CD4-positive, alpha-beta memory T cell (primary cell): ENCODE results near the gene CDKAL1. TPM values are rescaled to one million over a fixed set of nuclear protein-coding genes. Genes with fewer than 3 reads are reported as not detected.

Experiments
- CTCF ChIA-PET: fragments of 350-600 bp; sonication (Branson Sonifier 250); formaldehyde crosslinking; loops from one replicate; lab custom pipeline; 2021; ENCODE audit warnings: inconsistent platforms; ENCODE audit not compliant: partially characterized antibody; lab: Charles Lee
- POLR2A ChIA-PET: fragments of 350-600 bp; sonication (Branson Sonifier 250); formaldehyde crosslinking; loops from one replicate; lab custom pipeline; 2021; ENCODE audit not compliant: partially characterized antibody; lab: Charles Lee
- DNase-seq, 5 donors: peaks; one replicate each; pipeline versions ENCODE4 v3.0.0 to v3.0.0-alpha.2; 2020 to 2022; ENCODE audit warnings: mixed read lengths in 1 of 5
- H3K27ac ChIP-seq: one replicate; pipeline ENCODE4 v1.7.0; 2013; ENCODE audit warnings: low read depth, low read length
- H3K27me3 ChIP-seq: 2 replicates; pipeline ENCODE4 v1.7.0; 2013; ENCODE audit warnings: mild to moderate bottlenecking, low read length, moderate library complexity; ENCODE audit not compliant: insufficient read depth
- H3K36me3 ChIP-seq: 2 replicates; pipeline ENCODE4 v1.7.0; 2013; ENCODE audit warnings: mild to moderate bottlenecking, low read length, moderate library complexity; ENCODE audit not compliant: insufficient read depth
- H3K4me1 ChIP-seq: 2 replicates; pipeline ENCODE4 v1.7.0; 2013; ENCODE audit warnings: mild to moderate bottlenecking, low read length, moderate library complexity; ENCODE audit not compliant: insufficient read depth
- H3K4me3 ChIP-seq, 2 donors: one replicate each; pipeline ENCODE4 v1.7.0; 2013; ENCODE audit warnings: low read length in 2 of 2, mild to moderate bottlenecking in 1 of 2
- H3K9me3 ChIP-seq, 2 donors: one replicate each; pipeline ENCODE4 v1.7.0; 2013; ENCODE audit warnings: low read length in 2 of 2, control low read depth in 1 of 2; ENCODE audit not compliant: control insufficient read depth in 1 of 2
- H3K27ac Mint-ChIP-seq, 7 donors: one replicate each; pipeline ENCODE4 v1.8.0; 2020 to 2021; ENCODE audit warnings: mixed read lengths in 7 of 7, mild to moderate bottlenecking in 6 of 7, inconsistent platforms in 3 of 7, moderate library complexity in 3 of 7
- H3K27me3 Mint-ChIP-seq, 2 donors: one replicate each; pipeline ENCODE4 v1.8.0; 2020 to 2021; ENCODE audit warnings: mixed read lengths in 2 of 2
- H3K36me3 Mint-ChIP-seq, 2 donors: one replicate each; pipeline ENCODE4 v1.8.0; 2020 to 2021; ENCODE audit warnings: mixed read lengths in 2 of 2, inconsistent platforms in 1 of 2, mild to moderate bottlenecking in 1 of 2
- H3K4me1 Mint-ChIP-seq, 4 donors: one replicate each; pipeline ENCODE4 v1.8.0; 2020 to 2021; ENCODE audit warnings: mixed read lengths in 4 of 4, mild to moderate bottlenecking in 1 of 4
- H3K4me3 Mint-ChIP-seq, 8 donors: one replicate each; pipeline ENCODE4 v1.8.0; 2020 to 2021; ENCODE audit warnings: mixed read lengths in 8 of 8, mild to moderate bottlenecking in 7 of 8, moderate library complexity in 6 of 8, inconsistent platforms in 3 of 8
- H3K9me3 Mint-ChIP-seq, 8 donors: one replicate each; pipeline ENCODE4 v1.8.0; 2020 to 2021; ENCODE audit warnings: mixed read lengths in 8 of 8, mild to moderate bottlenecking in 5 of 8, inconsistent platforms in 3 of 8, moderate library complexity in 1 of 8
- intact Hi-C: fragments of 100-400 bp; cut with micrococcal nuclease; formaldehyde crosslinking; loops from one replicate; pipeline ENCODE4 v1.15.1; 2023
- polyA plus RNA-seq, 2 donors: library from polyadenylated mRNA; unstranded; fragments of 300-500 nt; fragmentation: Illumina TruSeq; gene quantifications; one replicate each; pipeline ENCODE4 v1.2.3, GENCODE V29; 2021
- total RNA-seq, 2 experiments: library from RNA; stranded (reverse); gene quantifications; one replicate each; pipeline ENCODE4 v1.2.3, GENCODE V29; 2021

The CDKAL1 gene
- total and polyA plus RNA-seq, 4 experiments from 2014 or later, result 22.3 to 41.8 (median 26.8) TPM

DNA sequence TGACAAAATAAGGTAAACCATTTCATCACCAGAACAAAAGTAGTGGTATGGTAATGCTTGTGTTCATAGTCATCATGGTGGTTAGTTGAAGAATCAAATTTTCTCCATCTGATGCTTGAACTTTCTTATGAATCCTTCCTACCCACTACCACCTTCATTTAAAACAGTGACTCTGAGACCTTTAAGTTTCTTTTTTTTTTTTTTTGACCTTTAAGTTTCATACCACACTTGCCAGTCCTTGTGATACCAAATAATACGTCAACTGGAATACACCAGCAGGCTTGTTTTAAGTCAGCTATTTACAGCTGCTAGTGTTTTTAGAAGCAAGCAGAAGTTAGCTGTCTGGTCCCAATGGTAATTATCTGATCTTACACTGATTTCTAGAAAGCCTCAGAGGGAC, 645.9 kb downstream of the CDKAL1 start:
- H3K4me3 Mint-ChIP-seq, result no peak overlapping the region
- no peak overlapping the region for H3K4me3 ChIP-seq
- ChIA-PET POLR2A (no interaction called here), CTCF (no interaction called here)
- H3K36me3 ChIP-seq, result no peaks in the 10 kb centered on the region
- no peaks in the 10 kb centered on the region for H3K9me3 ChIP-seq
- no peaks in the 10 kb centered on the region for H3K4me1 ChIP-seq
- peaks cover 0 to 8% (median 3%) of the 10 kb centered on the region in 8 donors for H3K9me3 Mint-ChIP-seq
- no peaks in the 10 kb centered on the region for H3K27me3 Mint-ChIP-seq
- no peak overlapping the region for H3K27ac ChIP-seq
- no peak for DNase-seq
- no peak overlapping the region for H3K27ac Mint-ChIP-seq
- H3K4me1 Mint-ChIP-seq, result no peaks in the 10 kb centered on the region
- H3K27me3 ChIP-seq, result no peaks in the 10 kb centered on the region
- peaks cover 19 to 35% of the 10 kb centered on the region in 2 donors for H3K36me3 Mint-ChIP-seq
- intact Hi-C loops, result no loop called here

DNA sequence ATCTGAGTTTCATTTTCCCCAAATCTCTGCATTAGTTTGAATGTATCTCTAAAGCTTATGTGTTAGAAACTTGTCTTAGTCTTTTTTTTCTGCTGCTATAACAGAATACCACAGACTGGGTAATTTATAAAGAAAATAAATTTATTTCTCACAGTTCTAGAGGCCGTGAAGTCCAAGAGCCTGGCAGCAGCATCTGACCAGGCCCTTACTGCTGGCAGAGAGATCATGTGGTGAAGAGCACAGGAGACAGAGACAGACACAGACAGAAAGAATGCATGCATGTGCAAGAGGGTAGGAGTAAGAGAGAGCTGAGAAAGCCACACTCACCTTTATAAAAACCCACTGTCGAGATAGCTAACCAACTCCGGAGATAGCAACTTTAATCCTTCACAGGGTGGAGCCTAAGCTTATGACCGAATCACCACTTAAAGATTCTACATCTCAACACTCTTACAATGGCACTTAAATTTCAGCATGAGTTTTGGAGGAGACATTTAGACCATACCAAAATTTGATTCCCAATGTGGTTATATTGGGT, 646.6 kb downstream of the CDKAL1 start:
- no peaks in the 10 kb centered on the region for H3K4me1 Mint-ChIP-seq
- Histone ChIP-seq H3K36me3 (no peaks in the 10 kb centered on the region), H3K9me3 (no peaks in the 10 kb centered on the region), H3K4me1 (no peaks in the 10 kb centered on the region), H3K27ac (no peak overlapping the region), H3K4me3 (no peak overlapping the region), H3K27me3 (no peaks in the 10 kb centered on the region)
- ChIA-PET POLR2A (interaction anchor here (0.6 kb wide), 1 partner anchor 1141 kb away, joined by 3 read pairs; no protein-coding TSS in a partner anchor), CTCF (no interaction called here)
- no peaks in the 10 kb centered on the region for H3K27me3 Mint-ChIP-seq
- H3K9me3 Mint-ChIP-seq, result peaks cover 0 to 8% (median 3%) of the 10 kb centered on the region in 8 donors
- peaks cover 18 to 35% of the 10 kb centered on the region in 2 donors for H3K36me3 Mint-ChIP-seq
- H3K27ac Mint-ChIP-seq, result no peak overlapping the region
- H3K4me3 Mint-ChIP-seq, result no peak overlapping the region
- DNase-seq, result no peak
- intact Hi-C loops, result no loop called here

- Histone ChIP-seq H3K4me3 (no peak overlapping the region), H3K27me3 (no peaks in the 10 kb centered on the region), H3K9me3 (no peaks in the 10 kb centered on the region), H3K36me3 (no peaks in the 10 kb centered on the region), H3K4me1 (no peaks in the 10 kb centered on the region), H3K27ac (no peak overlapping the region)
- ChIA-PET CTCF (no interaction called here), POLR2A (no interaction called here)
- no peak for DNase-seq
- peaks cover 0 to 8% (median 3%) of the 10 kb centered on the region in 8 donors for H3K9me3 Mint-ChIP-seq
- H3K4me3 Mint-ChIP-seq, result no peak overlapping the region
- intact Hi-C loops, result no loop called here
- H3K27ac Mint-ChIP-seq, result no peak overlapping the region
- H3K27me3 Mint-ChIP-seq, result no peaks in the 10 kb centered on the region
- H3K36me3 Mint-ChIP-seq, result peaks cover 16 to 35% of the 10 kb centered on the region in 2 donors
- peaks cover 0 to 2% (median under 1%) of the 10 kb centered on the region in 4 donors for H3K4me1 Mint-ChIP-seq
These were observed 647.6 kb downstream of the CDKAL1 start for GRCh38 chr6:21181866-21182265.

GRCh38 chr6:21182589-21182988, 648.3 kb downstream of the CDKAL1 start:
- no peak for DNase-seq
- Histone ChIP-seq H3K9me3 (no peaks in the 10 kb centered on the region), H3K27ac (no peak overlapping the region), H3K4me1 (no peaks in the 10 kb centered on the region), H3K4me3 (no peak overlapping the region), H3K36me3 (no peaks in the 10 kb centered on the region), H3K27me3 (no peaks in the 10 kb centered on the region)
- H3K27me3 Mint-ChIP-seq, result no peaks in the 10 kb centered on the region
- peaks cover 15 to 32% of the 10 kb centered on the region in 2 donors for H3K36me3 Mint-ChIP-seq
- no peak overlapping the region for H3K27ac Mint-ChIP-seq
- ChIA-PET POLR2A (no interaction called here), CTCF (no interaction called here)
- intact Hi-C loops, result no loop called here
- peaks cover 0 to 2% (median under 1%) of the 10 kb centered on the region in 4 donors for H3K4me1 Mint-ChIP-seq
- no peak overlapping the region for H3K4me3 Mint-ChIP-seq
- peaks cover 0 to 8% (median 3%) of the 10 kb centered on the region in 8 donors for H3K9me3 Mint-ChIP-seq

- Histone ChIP-seq H3K27ac (no peak overlapping the region), H3K4me3 (no peak overlapping the region), H3K36me3 (no peaks in the 10 kb centered on the region), H3K27me3 (no peaks in the 10 kb centered on the region), H3K4me1 (no peaks in the 10 kb centered on the region), H3K9me3 (no peaks in the 10 kb centered on the region)
- Mint-ChIP-seq H3K9me3 (peaks cover 0 to 2% (median 0%) of the 10 kb centered on the region in 8 donors), H3K27me3 (no peaks in the 10 kb centered on the region), H3K4me1 (peaks cover 3 to 17% (median 10%) of the 10 kb centered on the region in 4 donors), H3K27ac (no peak overlapping the region), H3K36me3 (peaks cover 5 to 21% of the 10 kb centered on the region in 2 donors), H3K4me3 (no peak overlapping the region)
- intact Hi-C loops, result no loop called here
- DNase-seq, result no peak
- ChIA-PET CTCF (interaction anchor here (0.7 kb wide), 1 partner anchor 35 kb away, joined by 3 read pairs; no protein-coding TSS in a partner anchor), POLR2A (no interaction called here)
These were observed 651.7 kb downstream of the CDKAL1 start for GRCh38 chr6:21185861-21186478.

GRCh38 chr6:21186479-21187055, 652.3 kb downstream of the CDKAL1 start:
- intact Hi-C loops, result no loop called here
- CTCF ChIA-PET, result no interaction called here

DNA sequence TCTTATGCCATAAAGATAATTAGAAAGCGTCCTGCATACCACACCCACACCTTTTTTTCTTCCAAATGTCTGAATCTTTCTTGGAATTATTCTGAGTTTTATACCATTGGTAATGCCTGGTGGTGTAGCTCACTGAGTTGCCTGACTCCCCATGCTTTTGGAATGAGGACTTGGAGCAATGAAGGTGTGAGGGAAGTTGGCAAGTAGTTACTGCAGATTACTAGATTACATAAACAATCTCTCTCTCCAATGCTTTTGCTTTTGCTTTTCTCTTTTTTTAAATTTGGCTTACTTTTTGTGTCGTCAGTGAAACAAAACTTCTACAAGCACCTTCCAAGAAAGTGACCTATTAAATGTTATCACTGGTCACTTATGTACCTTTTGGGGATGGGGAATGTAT, 653.2 kb downstream of the CDKAL1 start:
- H3K4me1 Mint-ChIP-seq, result peaks cover 9 to 22% (median 12%) of the 10 kb centered on the region in 4 donors
- CTCF ChIA-PET, result no interaction called here
- Histone ChIP-seq H3K4me1 (no peaks in the 10 kb centered on the region), H3K4me3 (no peak overlapping the region), H3K36me3 (no peaks in the 10 kb centered on the region), H3K9me3 (no peaks in the 10 kb centered on the region), H3K27ac (no peak overlapping the region), H3K27me3 (no peaks in the 10 kb centered on the region)
- intact Hi-C loops, result no loop called here
- POLR2A ChIA-PET, result no interaction called here
- no peak overlapping the region for H3K4me3 Mint-ChIP-seq
- no peak for DNase-seq
- no peaks in the 10 kb centered on the region for H3K27me3 Mint-ChIP-seq
- peaks cover 0 to 4% (median 0%) of the 10 kb centered on the region in 8 donors for H3K9me3 Mint-ChIP-seq
- H3K27ac Mint-ChIP-seq, result no peak overlapping the region
- peaks cover 6 to 18% of the 10 kb centered on the region in 2 donors for H3K36me3 Mint-ChIP-seq

More at GRCh38 chr6:21186479-21187055, 652.3 kb downstream of the CDKAL1 start:
- no peaks in the 10 kb centered on the region for H3K27me3 ChIP-seq
- H3K27ac Mint-ChIP-seq, result no peak overlapping the region
- peaks cover 0 to 2% (median 0%) of the 10 kb centered on the region in 8 donors for H3K9me3 Mint-ChIP-seq
- H3K27me3 Mint-ChIP-seq, result no peaks in the 10 kb centered on the region
- no peak overlapping the region for H3K4me3 ChIP-seq
- no peak overlapping the region for H3K4me3 Mint-ChIP-seq
- H3K36me3 Mint-ChIP-seq, result peaks cover 4 to 18% of the 10 kb centered on the region in 2 donors
- no peaks in the 10 kb centered on the region for H3K4me1 ChIP-seq
- POLR2A ChIA-PET, result no interaction called here
- peaks cover 8 to 22% (median 12%) of the 10 kb centered on the region in 4 donors for H3K4me1 Mint-ChIP-seq
- H3K36me3 ChIP-seq, result no peaks in the 10 kb centered on the region
- no peak for DNase-seq
- H3K27ac ChIP-seq, result no peak overlapping the region
- H3K9me3 ChIP-seq, result no peaks in the 10 kb centered on the region
